Stomach (tissue), 4 donors: ENCODE results near the gene MYO1B.

Experiments used
- CTCF ChIP-seq, 7 experiments: fragments of 450-650 bp in 4 of 7; fragments of 200-600 bp in 3 of 7; sonication (generic) in 3 of 7; IDR thresholded peaks; one replicate each; pipeline ENCODE4 v1.5.1; 2016 to 2019; ENCODE audit warnings: antibody characterized with exemption in 7 of 7, control low read depth in 2 of 7, mild to moderate bottlenecking in 1 of 7
- POLR2AphosphoS5 ChIP-seq, 3 donors: sonication (generic); formaldehyde crosslinking; IDR thresholded peaks; one replicate each; pipeline ENCODE4 v1.6.1; 2016; ENCODE audit warnings: antibody characterized with exemption in 3 of 3

- TF ChIP-seq CTCF (IDR thresholded peaks at IDR 0.05) (no peak), POLR2AphosphoS5 (IDR thresholded peaks at IDR 0.05) (no peak)
These were observed 159.4 kb downstream of the MYO1B start for GRCh38 chr2:191404568-191404991.
